ENCODE data around the gene DDX39B. TPM values are rescaled to one million over a fixed set of nuclear protein-coding genes. Genes with fewer than 3 reads are reported as not detected.
"Not testable (repeated sequence)": the region's sequence is repeated elsewhere in the genome, so short reads cannot be mapped to it uniquely, and the experiment has no call there.

DDX39B gene
- total and polyA plus RNA-seq, 5 donors from 2014 or later = 105 to 603 (median 111) TPM

DNA sequence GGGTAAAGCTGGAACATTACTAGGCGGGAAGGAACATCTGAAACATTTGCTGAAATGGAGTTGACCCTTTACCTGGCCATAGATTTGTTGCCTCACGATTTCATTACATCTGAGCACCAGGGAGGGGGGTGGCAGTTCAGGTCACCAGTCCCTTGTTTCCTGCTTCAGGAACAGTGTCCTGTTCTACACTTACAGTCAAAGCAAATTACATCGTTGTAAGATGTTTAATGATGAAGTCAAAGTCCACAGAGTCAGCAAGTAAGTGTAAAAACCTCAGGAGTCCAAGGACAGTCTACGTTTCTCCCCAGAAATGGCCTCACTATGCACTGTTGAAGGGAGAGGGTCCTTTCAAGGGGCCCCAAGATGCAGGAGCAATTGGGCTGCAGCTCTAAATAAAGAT is 52.7 kb downstream of the DDX39B start:
- Mint-ChIP-seq H3K9me3 (no peaks in the 10 kb centered on the region), H3K36me3 (no peaks in the 10 kb centered on the region), H3K27me3 (no peaks in the 10 kb centered on the region), H3K4me1 (peaks cover 16 to 33% (median 26%) of the 10 kb centered on the region in 4 donors), H3K4me3 (peak overlapping the region in 1 of 4 donors; percentile 16), H3K27ac (peak overlapping the region in 1 of 3 donors; percentile 67)
- ATAC-seq (ENCODE audit: low read depth in 2 of 2) = no peak
- Histone ChIP-seq H3K27me3 (ENCODE audit: control insufficient read depth, insufficient read depth, low read length) (no peaks in the 10 kb centered on the region), H3K4me1 (ENCODE audit: control insufficient read depth, insufficient read depth, low read length, poor library complexity, severe bottlenecking) (peaks cover 28% of the 10 kb centered on the region), H3K36me3 (ENCODE audit: control insufficient read depth, insufficient read depth, low read length) (no peaks in the 10 kb centered on the region), H3K9me3 (ENCODE audit: control insufficient read depth in 2 of 2, low read length in 2 of 2) (no peaks in the 10 kb centered on the region), H3K27ac (ENCODE audit: insufficient read depth, low read length, poor library complexity, severe bottlenecking) (no peak overlapping the region), H3K4me3 (ENCODE audit: low read depth, low read length) (no peak overlapping the region)
- DNase-seq = no peak

DNA sequence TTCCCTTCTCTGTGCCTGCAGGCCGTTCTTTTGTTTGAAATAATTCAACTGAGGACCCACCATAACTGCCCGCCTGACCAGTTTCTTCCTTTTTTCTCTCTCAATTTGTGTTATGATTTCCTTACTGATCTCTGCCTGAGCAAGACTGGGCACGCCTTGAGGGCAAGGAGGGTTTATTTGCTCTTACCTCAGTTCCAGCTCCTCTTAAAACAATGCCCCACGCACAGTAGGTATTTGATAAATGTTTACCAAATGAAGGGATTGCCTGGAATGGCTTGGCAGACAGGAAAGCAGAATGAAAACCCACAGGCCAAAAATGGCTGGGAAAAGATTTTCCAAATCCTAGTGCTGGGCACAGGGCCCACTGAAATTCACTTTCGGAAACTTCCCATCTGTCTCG is 54.1 kb downstream of the DDX39B start:
- not testable (repeated sequence) for H3K27me3 Mint-ChIP-seq; H3K27me3 ChIP-seq (ENCODE audit: control insufficient read depth, insufficient read depth, low read length); H3K36me3 Mint-ChIP-seq; H3K27ac ChIP-seq (ENCODE audit: insufficient read depth, low read length, poor library complexity, severe bottlenecking); DNase-seq; H3K36me3 ChIP-seq (ENCODE audit: control insufficient read depth, insufficient read depth, low read length); ATAC-seq (ENCODE audit: low read depth in 2 of 2); H3K4me3 Mint-ChIP-seq; H3K9me3 ChIP-seq (ENCODE audit: control insufficient read depth in 2 of 2, low read length in 2 of 2); H3K4me3 ChIP-seq (ENCODE audit: low read depth, low read length); H3K27ac Mint-ChIP-seq; H3K9me3 Mint-ChIP-seq
- peaks cover 11 to 24% (median 18%) of the 10 kb centered on the region in 4 donors for H3K4me1 Mint-ChIP-seq
- H3K4me1 ChIP-seq (ENCODE audit: control insufficient read depth, insufficient read depth, low read length, poor library complexity, severe bottlenecking) = peaks cover 19% of the 10 kb centered on the region

DNA sequence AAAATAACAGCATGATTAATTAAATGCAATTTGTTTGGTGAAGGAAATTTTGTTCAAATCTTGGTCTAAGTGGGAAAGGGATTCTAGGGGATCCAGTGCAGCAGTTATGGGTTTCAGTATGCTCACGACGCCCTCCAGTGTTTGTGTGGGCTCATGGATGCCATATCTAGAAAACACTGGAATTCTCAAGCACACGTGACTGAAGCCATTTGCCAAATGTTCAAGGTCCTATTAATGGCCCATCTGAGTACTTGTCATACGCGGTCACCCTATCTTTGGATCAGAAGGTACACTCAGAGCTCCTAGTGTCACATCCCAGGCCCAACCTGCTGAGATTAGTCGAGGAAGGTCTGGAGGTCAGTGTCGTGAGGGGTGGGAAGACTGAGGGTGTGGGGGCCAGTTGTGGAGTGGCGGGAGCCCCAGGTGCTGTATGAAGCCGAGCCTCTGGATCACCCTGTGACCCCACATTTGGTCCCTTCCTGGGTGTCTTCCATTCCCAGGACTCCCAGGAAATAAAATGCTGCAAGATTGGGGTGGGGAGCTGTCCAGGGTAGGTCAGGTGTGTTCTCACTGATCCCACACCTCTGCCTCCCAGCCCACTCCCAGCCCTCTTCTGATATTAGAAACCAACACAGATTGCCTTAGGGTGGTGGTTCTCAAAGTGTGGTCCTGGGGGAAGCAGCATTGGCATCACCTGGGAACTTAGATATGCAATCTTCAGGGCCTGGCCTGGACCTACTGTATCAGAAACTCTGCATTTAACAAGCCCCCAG is 55.6 kb downstream of the DDX39B start:
- peaks cover 6 to 16% (median 11%) of the 10 kb centered on the region in 4 donors for H3K4me1 Mint-ChIP-seq
- H3K27me3 Mint-ChIP-seq = not testable (repeated sequence)

DNA sequence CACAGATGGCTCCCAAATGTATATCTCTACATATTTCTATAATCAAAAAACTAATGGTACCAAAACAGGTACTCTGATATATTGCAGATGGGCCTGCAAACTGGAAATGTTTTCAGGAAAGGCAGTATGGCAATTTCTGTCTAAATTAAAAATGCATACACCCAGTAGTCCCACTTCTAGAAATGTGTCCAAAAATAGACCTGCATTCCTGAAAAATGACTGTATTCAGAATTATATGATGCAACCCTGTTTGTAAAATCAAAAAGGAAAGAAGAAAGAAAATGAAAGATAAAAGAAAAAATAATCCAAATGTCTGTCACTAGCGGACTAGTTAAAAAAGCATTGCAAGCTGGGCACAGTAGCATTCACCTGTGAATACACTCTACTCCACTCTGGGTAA is 56.7 kb downstream of the DDX39B start:
- Mint-ChIP-seq H3K27ac (no peak overlapping the region), H3K4me1 (peaks cover 6 to 13% (median 6%) of the 10 kb centered on the region in 4 donors), H3K9me3 (no peaks in the 10 kb centered on the region), H3K4me3 (no peak overlapping the region), H3K27me3 (no peaks in the 10 kb centered on the region), H3K36me3 (peaks cover 1% of the 10 kb centered on the region)
- Histone ChIP-seq H3K36me3 (ENCODE audit: control insufficient read depth, insufficient read depth, low read length) (no peaks in the 10 kb centered on the region), H3K4me1 (ENCODE audit: control insufficient read depth, insufficient read depth, low read length, poor library complexity, severe bottlenecking) (no peaks in the 10 kb centered on the region), H3K27me3 (ENCODE audit: control insufficient read depth, insufficient read depth, low read length) (no peaks in the 10 kb centered on the region), H3K9me3 (ENCODE audit: control insufficient read depth in 2 of 2, low read length in 2 of 2) (no peaks in the 10 kb centered on the region), H3K27ac (ENCODE audit: insufficient read depth, low read length, poor library complexity, severe bottlenecking) (no peak overlapping the region), H3K4me3 (ENCODE audit: low read depth, low read length) (no peak overlapping the region)
- no peak for ATAC-seq (ENCODE audit: low read depth in 2 of 2)
- DNase-seq = no peak

More for the DNA sequence above, 55.6 kb downstream of the DDX39B start:
- H3K4me3 Mint-ChIP-seq; H3K27ac Mint-ChIP-seq; H3K27ac ChIP-seq (ENCODE audit: insufficient read depth, low read length, poor library complexity, severe bottlenecking); H3K9me3 Mint-ChIP-seq; H3K4me1 ChIP-seq (ENCODE audit: control insufficient read depth, insufficient read depth, low read length, poor library complexity, severe bottlenecking); ATAC-seq (ENCODE audit: low read depth in 2 of 2); H3K27me3 ChIP-seq (ENCODE audit: control insufficient read depth, insufficient read depth, low read length); H3K4me3 ChIP-seq (ENCODE audit: low read depth, low read length); H3K9me3 ChIP-seq (ENCODE audit: control insufficient read depth in 2 of 2, low read length in 2 of 2); H3K36me3 Mint-ChIP-seq; H3K36me3 ChIP-seq (ENCODE audit: control insufficient read depth, insufficient read depth, low read length); DNase-seq: not testable (repeated sequence)

DNA sequence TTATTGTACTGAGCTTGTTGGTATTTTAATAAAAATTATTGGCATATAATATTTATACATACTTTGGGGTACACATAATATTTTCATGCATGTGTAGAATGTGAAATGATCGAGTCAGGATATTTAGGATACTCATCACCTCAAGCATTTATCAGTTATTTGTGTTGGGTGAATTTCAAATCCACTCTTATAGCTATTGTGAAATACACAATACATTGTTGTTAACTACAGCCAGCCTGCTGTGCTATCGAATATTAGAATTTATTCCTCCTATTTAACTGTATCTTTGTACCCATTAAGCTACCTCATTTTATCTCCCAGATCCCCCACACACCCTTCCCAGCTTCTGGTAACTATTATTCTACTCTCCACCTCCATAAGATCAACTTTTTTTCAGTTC is 58.4 kb downstream of the DDX39B start:
- H3K9me3 ChIP-seq (ENCODE audit: control insufficient read depth in 2 of 2, low read length in 2 of 2) = no peaks in the 10 kb centered on the region
- Mint-ChIP-seq H3K36me3 (peaks cover 4% of the 10 kb centered on the region), H3K27ac (no peak overlapping the region), H3K4me3 (no peak overlapping the region), H3K9me3 (no peaks in the 10 kb centered on the region), H3K4me1 (peaks cover 0 to 7% (median 6%) of the 10 kb centered on the region in 4 donors), H3K27me3 (no peaks in the 10 kb centered on the region)
- DNase-seq (no peak), ATAC-seq (ENCODE audit: low read depth in 2 of 2) (no peak)
- H3K4me3 ChIP-seq (ENCODE audit: low read depth, low read length) = no peak overlapping the region
- H3K36me3 ChIP-seq (ENCODE audit: control insufficient read depth, insufficient read depth, low read length) = no peaks in the 10 kb centered on the region
- H3K27me3 ChIP-seq (ENCODE audit: control insufficient read depth, insufficient read depth, low read length) = no peaks in the 10 kb centered on the region
- no peaks in the 10 kb centered on the region for H3K4me1 ChIP-seq (ENCODE audit: control insufficient read depth, insufficient read depth, low read length, poor library complexity, severe bottlenecking)
- H3K27ac ChIP-seq (ENCODE audit: insufficient read depth, low read length, poor library complexity, severe bottlenecking) = no peak overlapping the region

DNA sequence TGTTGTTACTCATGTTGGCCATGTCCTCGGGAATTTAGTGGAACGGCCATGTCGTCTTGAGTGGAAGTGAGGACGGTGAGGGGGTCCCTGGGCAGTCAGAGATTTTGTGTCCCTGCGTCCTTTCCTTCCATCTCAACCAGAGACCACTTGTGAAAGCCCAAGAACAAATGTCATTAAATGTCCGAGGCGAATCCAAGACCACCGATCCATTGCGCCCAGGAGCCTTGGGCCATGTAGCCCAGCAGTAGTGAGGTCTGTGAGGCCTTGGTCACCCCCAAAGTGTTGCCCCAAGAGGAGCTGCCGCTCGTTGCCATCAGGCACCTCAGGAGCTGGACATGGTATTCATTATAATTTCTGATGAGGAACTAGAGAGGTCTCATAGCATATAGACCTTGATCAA is 61.2 kb downstream of the DDX39B start:
- Histone ChIP-seq H3K27ac (ENCODE audit: insufficient read depth, low read length, poor library complexity, severe bottlenecking) (no peak overlapping the region), H3K36me3 (ENCODE audit: control insufficient read depth, insufficient read depth, low read length) (no peaks in the 10 kb centered on the region), H3K4me1 (ENCODE audit: control insufficient read depth, insufficient read depth, low read length, poor library complexity, severe bottlenecking) (no peaks in the 10 kb centered on the region), H3K9me3 (ENCODE audit: control insufficient read depth in 2 of 2, low read length in 2 of 2) (no peaks in the 10 kb centered on the region), H3K27me3 (ENCODE audit: control insufficient read depth, insufficient read depth, low read length) (no peaks in the 10 kb centered on the region), H3K4me3 (ENCODE audit: low read depth, low read length) (no peak overlapping the region)
- H3K27ac Mint-ChIP-seq = peak overlapping the region in 1 of 3 donors; percentile 26
- ATAC-seq (ENCODE audit: low read depth in 2 of 2) = no peak
- no peak for DNase-seq
- no peaks in the 10 kb centered on the region for H3K27me3 Mint-ChIP-seq
- peaks cover 6 to 14% (median 12%) of the 10 kb centered on the region in 4 donors for H3K4me1 Mint-ChIP-seq
- peaks cover 4% of the 10 kb centered on the region for H3K36me3 Mint-ChIP-seq
- H3K4me3 Mint-ChIP-seq = no peak overlapping the region
- H3K9me3 Mint-ChIP-seq = no peaks in the 10 kb centered on the region

Other genes starting within 250 kb of the DDX39B start
- 8,618 TPM for gene HLA-B, start 184.8 kb downstream of the DDX39B start, total RNA-seq
- gene HLA-B, start 184.8 kb downstream of the DDX39B start, polyA plus RNA-seq = 1,000 to 10,000 TPM; 4,778 to 8,292 (median 6,791) TPM
- 15.9 TPM for gene MICA, start 138.4 kb downstream of the DDX39B start, total RNA-seq
- 10 to 100 TPM in 1 of 4 donors, 1 to 10 TPM in 3; 6.4 to 10.6 (median 7.5) TPM for gene MICA, start 138.4 kb downstream of the DDX39B start, polyA plus RNA-seq
- gene MICB, start 43.9 kb downstream of the DDX39B start, total RNA-seq = 22.0 TPM
- gene MICB, start 43.9 kb downstream of the DDX39B start, polyA plus RNA-seq = 10 to 100 TPM in 3 of 4 donors, 1 to 10 TPM in 1; 7.8 to 13.7 (median 12.3) TPM
- not detected for gene MCCD1, start 13.0 kb downstream of the DDX39B start, total RNA-seq
- not detected for gene MCCD1, start 13.0 kb downstream of the DDX39B start, polyA plus RNA-seq
- gene ATP6V1G2, start 4.6 kb upstream of the DDX39B start, total RNA-seq = 3.9 TPM
- gene ATP6V1G2, start 4.6 kb upstream of the DDX39B start, polyA plus RNA-seq = 1 to 10 TPM; 1.1 to 1.8 (median 1.3) TPM
- 4.6 TPM for gene NFKBIL1, start 5.6 kb upstream of the DDX39B start, total RNA-seq
- 1 to 10 TPM; 4.7 to 9.4 (median 6.9) TPM for gene NFKBIL1, start 5.6 kb upstream of the DDX39B start, polyA plus RNA-seq
- 15.6 TPM for gene LTA, start 30.3 kb upstream of the DDX39B start, total RNA-seq
- 10 to 100 TPM; 12.8 to 20.0 (median 13.9) TPM for gene LTA, start 30.3 kb upstream of the DDX39B start, polyA plus RNA-seq
- 21.8 TPM for gene TNF, start 33.6 kb upstream of the DDX39B start, total RNA-seq
- 1 to 10 TPM in 3 of 4 donors, under 1 TPM in 1; 0.48 to 3.1 (median 2.2) TPM for gene TNF, start 33.6 kb upstream of the DDX39B start, polyA plus RNA-seq
- 493 TPM for gene LTB, start 40.4 kb upstream of the DDX39B start, total RNA-seq
- gene LTB, start 40.4 kb upstream of the DDX39B start, polyA plus RNA-seq = 1,000 to 10,000 TPM; 1,104 to 1,480 (median 1,402) TPM
- gene LST1, start 44.3 kb upstream of the DDX39B start, total RNA-seq = 12.9 TPM
- gene LST1, start 44.3 kb upstream of the DDX39B start, polyA plus RNA-seq = 10 to 100 TPM in 1 of 4 donors, 1 to 10 TPM in 3; 8.0 to 10.9 (median 8.7) TPM
- 8.6 TPM for gene NCR3, start 51.0 kb upstream of the DDX39B start, total RNA-seq
- gene NCR3, start 51.0 kb upstream of the DDX39B start, polyA plus RNA-seq = 10 to 100 TPM; 30.8 to 86.6 (median 39.2) TPM
- gene AIF1, start 73.2 kb upstream of the DDX39B start, total RNA-seq = 9.9 TPM
- 10 to 100 TPM in 3 of 4 donors, 1 to 10 TPM in 1; 6.5 to 38.8 (median 19.3) TPM for gene AIF1, start 73.2 kb upstream of the DDX39B start, polyA plus RNA-seq
- 214 TPM for gene PRRC2A, start 78.7 kb upstream of the DDX39B start, total RNA-seq
- 1 to 10 TPM; 2.8 to 5.0 (median 3.2) TPM for gene PRRC2A, start 78.7 kb upstream of the DDX39B start, polyA plus RNA-seq
- 213 TPM for gene BAG6, start 110.7 kb upstream of the DDX39B start, total RNA-seq
- 10 to 100 TPM; 13.5 to 19.7 (median 18.0) TPM for gene BAG6, start 110.7 kb upstream of the DDX39B start, polyA plus RNA-seq
- gene APOM, start 113.9 kb upstream of the DDX39B start, total RNA-seq = 1.7 TPM
- 1 to 10 TPM; 2.5 to 4.1 (median 2.8) TPM for gene APOM, start 113.9 kb upstream of the DDX39B start, polyA plus RNA-seq
- 18.8 TPM for gene C6orf47, start 118.8 kb upstream of the DDX39B start, total RNA-seq
- 10 to 100 TPM; 24.2 to 30.5 (median 27.1) TPM for gene C6orf47, start 118.8 kb upstream of the DDX39B start, polyA plus RNA-seq
- 9.8 TPM for gene GPANK1, start 123.0 kb upstream of the DDX39B start, total RNA-seq
- 10 to 100 TPM; 21.6 to 27.3 (median 25.2) TPM for gene GPANK1, start 123.0 kb upstream of the DDX39B start, polyA plus RNA-seq
- 141 TPM for gene CSNK2B, start 124.1 kb upstream of the DDX39B start, total RNA-seq
- 100 to 1,000 TPM; 235 to 285 (median 261) TPM for gene CSNK2B, start 124.1 kb upstream of the DDX39B start, polyA plus RNA-seq
- gene LY6G5B, start 128.0 kb upstream of the DDX39B start, total RNA-seq = 38.8 TPM
- not detected for gene LY6G5B, start 128.0 kb upstream of the DDX39B start, polyA plus RNA-seq
- gene LY6G5C, start 139.1 kb upstream of the DDX39B start, total RNA-seq = 3.1 TPM
- 10 to 100 TPM in 3 of 4 donors, 1 to 10 TPM in 1; 7.4 to 19.9 (median 11.9) TPM for gene LY6G5C, start 139.1 kb upstream of the DDX39B start, polyA plus RNA-seq
- gene ABHD16A, start 161.3 kb upstream of the DDX39B start, total RNA-seq = 78.4 TPM
- 10 to 100 TPM; 33.4 to 43.2 (median 35.8) TPM for gene ABHD16A, start 161.3 kb upstream of the DDX39B start, polyA plus RNA-seq
- 1.5 TPM for gene LY6G6F, start 164.9 kb upstream of the DDX39B start, total RNA-seq
- not detected for gene LY6G6F, start 164.9 kb upstream of the DDX39B start, polyA plus RNA-seq
- not detected for gene LY6G6D, start 173.3 kb upstream of the DDX39B start, total RNA-seq
- not detected for gene LY6G6D, start 173.3 kb upstream of the DDX39B start, polyA plus RNA-seq
- not detected for gene LY6G6C, start 179.7 kb upstream of the DDX39B start, total RNA-seq
- not detected for gene LY6G6C, start 179.7 kb upstream of the DDX39B start, polyA plus RNA-seq
- gene MPIG6B, start 181.4 kb upstream of the DDX39B start, total RNA-seq = 10.8 TPM
- gene MPIG6B, start 181.4 kb upstream of the DDX39B start, polyA plus RNA-seq = under 1 TPM in 1 of 4 donors, not detected in 3; 0.43 TPM
- gene DDAH2, start 187.3 kb upstream of the DDX39B start, total RNA-seq = 13.6 TPM
- 10 to 100 TPM; 16.0 to 19.8 (median 17.7) TPM for gene DDAH2, start 187.3 kb upstream of the DDX39B start, polyA plus RNA-seq
- 192 TPM for gene CLIC1, start 194.5 kb upstream of the DDX39B start, total RNA-seq
- 100 to 1,000 TPM; 481 to 771 (median 621) TPM for gene CLIC1, start 194.5 kb upstream of the DDX39B start, polyA plus RNA-seq
- 17.4 TPM for gene MSH5, start 198.0 kb upstream of the DDX39B start, total RNA-seq
- 1 to 10 TPM; 1.2 to 3.3 (median 1.3) TPM for gene MSH5, start 198.0 kb upstream of the DDX39B start, polyA plus RNA-seq
- gene SAPCD1, start 220.7 kb upstream of the DDX39B start, total RNA-seq = 2.3 TPM
- not detected for gene SAPCD1, start 220.7 kb upstream of the DDX39B start, polyA plus RNA-seq
- gene VWA7, start 235.3 kb upstream of the DDX39B start, total RNA-seq = 6.8 TPM
- gene VWA7, start 235.3 kb upstream of the DDX39B start, polyA plus RNA-seq = 1 to 10 TPM in 3 of 4 donors, under 1 TPM in 1; 0.91 to 1.2 (median 1.2) TPM

All from CD4-positive, CD25-positive, alpha-beta regulatory T cell (primary cell).